Activated CD4-positive, alpha-beta T cell treated with anti-CD3 and anti-CD28 coated beads for 24 hours (primary cell): Measurements from ENCODE around the gene CEBPE.

ENCODE experiments used
- DNase-seq, 2 donors: peaks; one replicate each; pipeline ENCODE4 v3.0.0-alpha.2; 2020; ENCODE audit warnings: low read depth in 2 of 2

The CEBPE gene

DNA sequence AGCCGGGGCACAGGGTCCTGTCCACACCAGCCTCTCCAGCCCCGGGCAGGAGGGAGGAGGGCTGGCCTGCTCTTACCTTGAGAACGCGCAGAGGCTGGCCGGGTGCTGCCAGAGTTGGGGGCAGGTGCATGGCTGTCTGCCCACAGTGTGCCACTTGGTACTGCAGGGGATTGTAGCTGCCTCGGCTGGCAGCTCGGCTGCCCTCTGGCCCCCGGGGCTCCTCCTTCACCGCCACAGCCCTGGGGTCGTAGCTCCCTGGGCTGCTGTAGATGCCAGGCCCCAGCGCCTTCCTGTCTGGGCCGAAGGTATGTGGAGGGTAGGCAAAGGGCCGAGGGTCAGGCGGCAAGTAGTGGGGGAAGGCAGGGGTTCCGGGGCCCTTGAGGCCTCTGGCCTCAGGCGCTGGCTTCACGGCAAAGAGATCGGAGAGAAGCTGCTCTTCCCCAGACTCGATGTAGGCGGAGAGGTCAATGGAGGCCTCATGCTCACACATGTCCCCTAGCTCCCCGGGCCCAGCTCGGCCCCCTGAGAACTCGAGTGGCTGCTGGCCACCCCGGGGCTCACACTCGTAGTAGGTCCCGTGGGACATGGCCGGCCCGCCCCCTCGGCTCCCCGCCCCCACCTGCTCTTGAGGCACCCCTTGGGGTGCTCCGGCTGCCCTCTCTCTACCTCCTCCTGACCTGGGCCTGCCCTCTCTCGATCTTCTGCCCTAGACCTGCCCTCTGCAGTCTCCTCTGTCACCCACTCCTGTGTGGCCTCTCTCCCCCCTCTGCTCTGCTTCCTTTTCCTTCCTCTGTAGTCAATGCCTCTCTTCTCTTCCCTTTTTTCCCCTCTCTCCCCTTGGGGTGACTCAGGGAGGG, at the start of gene CEBPE:
CEBPE (minus strand) TSS at position 750 of the 857 bp plus-strand sequence; CDS start at position 586, 164 bp downstream.
- no peak for DNase-seq

DNA sequence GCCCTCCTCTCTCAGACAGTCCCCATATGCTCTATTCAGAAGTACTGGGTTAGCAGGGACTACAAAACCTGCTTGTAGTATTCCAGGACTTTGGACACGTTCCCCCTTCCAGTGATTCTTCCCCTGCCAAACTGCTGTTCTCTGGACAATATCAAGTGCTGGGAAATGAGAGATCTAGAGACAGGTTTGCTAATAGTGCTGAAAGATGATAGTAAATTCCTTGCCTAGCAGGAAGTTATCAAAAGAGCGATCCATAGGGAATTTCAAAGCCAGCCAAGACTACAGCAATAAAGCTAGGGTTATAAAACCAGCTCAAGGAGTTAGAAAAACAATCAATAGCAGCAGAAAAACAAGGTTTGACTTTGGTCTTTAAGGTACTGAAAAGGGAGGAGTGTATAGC, 49.2 kb upstream of the CEBPE start:
- DNase-seq: no peak

DNA sequence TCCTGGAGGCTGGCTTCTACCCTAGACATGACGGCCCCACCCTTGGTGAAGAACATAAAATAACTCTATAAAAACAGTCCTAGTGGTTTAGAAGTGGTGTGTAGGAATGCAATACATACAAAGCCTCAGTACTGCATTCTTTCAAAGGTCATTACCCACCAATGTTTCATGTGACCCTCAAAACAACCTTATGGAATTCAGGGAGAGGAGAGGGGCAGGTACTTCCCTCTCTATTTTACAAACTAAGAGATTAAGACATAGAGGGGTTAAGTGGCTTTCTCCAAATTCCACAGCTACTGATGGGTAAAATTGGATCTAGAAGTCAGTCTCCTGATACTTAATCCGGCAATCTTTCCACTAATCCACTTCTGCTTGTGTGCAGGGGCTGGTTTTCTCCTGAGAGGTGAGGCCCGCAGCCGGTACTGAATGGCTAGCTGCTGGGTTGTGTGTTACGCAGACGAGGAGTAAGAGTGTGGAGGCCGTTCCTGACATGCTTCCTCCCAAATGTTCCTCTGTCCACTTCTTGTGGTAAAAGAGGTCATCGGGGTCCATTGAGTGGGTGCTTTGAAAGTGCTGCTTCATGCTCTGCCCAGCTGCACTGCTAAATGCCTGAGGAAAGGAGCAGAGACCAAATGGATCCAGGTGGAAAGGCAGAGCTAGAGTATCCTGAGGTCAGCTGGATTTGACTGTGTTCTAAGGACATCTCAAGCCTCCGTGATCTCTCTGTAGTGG, 48.2 kb upstream of the CEBPE start:
- no peak for DNase-seq

DNA sequence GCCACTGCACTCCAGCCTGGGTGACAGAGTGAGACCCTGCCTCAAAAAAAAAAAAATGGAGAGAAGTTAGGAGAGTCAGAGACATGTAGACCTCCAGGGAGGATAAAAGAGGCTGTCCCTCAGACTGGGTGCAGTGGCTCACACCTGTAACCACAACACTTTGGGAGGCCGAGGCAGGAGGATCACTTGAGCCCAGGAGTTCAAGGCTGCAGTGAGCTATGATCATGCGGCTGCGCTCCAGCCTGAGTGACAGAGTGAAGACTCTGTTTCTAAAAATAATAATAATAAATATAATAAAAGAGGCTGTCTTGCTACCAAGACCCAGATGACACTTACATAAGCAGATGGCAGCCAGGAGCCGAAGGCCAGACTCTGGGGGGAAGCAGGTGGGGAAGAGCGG, 45.9 kb upstream of the CEBPE start:
- DNase-seq: no peak

DNA sequence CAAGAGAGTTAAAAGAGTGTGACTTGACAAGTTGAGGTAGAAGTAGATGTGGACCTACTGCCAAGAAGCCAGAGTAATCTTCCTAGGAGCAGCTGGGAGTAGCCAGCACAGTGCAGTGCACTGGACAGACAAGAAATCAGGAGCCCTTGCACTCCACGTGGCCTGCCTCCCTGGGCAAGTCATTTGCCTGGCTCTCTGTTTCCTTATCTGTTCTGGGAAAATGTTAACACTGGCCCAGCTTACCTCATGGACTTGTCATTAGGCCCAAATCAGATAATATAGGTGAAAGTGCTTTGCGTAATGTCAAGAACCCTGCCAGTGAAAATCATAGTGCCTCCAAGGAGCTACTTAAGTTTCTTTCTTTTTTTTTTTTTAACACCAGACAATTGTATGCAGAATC, 45.2 kb upstream of the CEBPE start:
- DNase-seq: no peak

DNA sequence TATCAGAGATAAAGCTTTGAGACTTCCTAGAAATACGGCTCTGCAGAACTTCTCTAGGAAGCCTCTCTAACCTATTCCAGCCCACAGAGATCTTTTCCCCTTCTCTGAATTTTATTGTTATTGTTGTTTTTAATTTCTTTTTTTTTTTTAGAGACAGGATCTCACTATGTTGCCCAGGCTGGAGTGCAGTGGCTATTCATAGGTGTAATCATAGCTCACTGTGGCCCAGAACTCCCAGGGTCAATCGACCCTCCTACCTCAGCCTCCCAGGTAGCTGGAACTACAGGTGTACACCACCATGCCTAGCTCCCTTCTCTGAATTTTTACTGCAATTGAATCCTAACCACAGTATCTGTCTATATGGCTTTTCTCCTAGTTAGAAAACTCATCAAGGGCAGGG, 44.8 kb upstream of the CEBPE start:
- no peak for DNase-seq

DNA sequence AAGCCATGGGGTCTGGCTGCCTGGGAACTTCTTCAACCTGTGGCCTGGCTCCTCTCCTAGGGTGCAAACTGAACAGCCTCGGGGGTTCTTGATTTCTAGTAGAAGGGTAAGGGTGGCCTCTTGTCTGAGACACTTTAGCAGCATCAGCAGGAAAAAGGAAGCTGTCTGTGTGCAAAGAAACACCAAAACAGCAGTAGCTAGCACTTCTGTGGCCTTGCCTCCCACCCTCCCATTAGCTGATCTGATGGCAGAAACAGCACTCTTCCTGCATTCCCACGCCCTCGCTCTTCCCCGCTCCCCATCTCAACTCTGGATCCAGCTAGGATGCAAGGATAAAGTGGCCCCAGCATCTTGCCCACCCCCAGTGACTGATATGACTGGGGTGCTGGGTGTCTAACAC, 43.7 kb upstream of the CEBPE start:
- DNase-seq: no peak

DNA sequence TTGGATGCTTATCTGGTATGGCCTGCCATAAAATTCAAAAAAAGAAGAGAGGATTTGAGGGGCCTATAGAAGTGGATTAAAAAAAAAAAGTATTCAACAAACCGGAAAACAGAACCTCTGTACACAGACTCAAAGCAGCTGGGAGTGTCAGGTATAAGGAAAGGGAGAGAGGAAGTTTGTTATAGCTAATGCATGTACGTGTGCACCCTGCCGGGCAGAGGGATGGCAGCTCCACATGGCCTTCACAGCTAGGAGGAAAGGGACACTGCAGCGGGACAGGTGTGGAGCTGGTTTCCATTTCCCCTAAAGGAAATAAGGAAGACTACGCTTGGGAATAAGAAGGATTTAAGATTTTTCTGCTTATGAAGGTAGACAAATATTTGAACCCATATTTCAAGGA, 43.0 kb upstream of the CEBPE start:
- no peak for DNase-seq

DNA sequence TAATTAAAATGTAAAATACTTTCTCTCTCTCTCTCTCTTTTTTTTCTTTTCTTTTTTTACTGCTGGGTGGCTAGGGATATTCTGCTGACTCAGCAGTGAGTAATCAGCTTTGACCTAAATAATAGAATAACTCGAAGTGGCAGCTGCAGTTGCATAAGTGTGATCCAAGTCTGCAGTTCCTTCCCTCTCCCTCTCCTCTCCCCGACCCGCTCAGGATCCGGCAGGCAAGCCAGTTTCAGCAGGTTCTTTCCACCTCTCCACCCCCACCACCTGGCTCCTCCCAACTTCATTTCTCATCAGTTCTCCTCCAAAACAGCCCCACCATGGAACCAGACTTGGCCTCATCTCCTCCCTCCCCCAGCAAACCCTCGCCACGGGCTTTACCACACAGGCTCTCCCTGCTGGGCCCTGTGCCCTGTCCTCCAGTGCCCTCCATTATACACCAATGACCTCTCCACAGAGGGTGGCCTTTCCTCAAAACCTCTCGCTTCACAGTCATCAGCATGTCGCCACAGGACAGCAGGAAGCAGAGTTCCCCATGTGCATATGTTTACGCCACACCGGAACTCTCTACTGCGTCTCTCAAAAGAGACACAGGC, 42.0 kb upstream of the CEBPE start:
- DNase-seq: no peak

DNA sequence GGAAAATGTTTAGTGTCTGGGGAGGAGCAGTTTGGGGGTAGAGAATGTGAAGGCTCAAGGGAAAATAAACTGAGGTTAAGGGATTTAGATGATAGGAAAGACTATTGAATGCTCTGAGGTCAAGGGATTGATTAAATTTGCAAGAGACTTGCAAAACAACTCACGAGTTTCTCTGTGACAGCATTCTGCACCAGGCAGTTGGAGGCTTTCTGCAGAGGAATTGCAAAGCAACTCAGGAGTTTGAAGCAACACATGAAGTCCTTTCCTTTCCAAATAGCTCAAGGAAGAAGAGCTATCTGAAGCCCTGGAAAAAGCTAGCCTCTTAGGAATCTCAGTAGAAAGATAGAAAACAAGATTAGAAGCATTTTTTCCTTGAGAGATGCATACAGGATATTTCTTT, 40.5 kb upstream of the CEBPE start:
- no peak for DNase-seq

DNA sequence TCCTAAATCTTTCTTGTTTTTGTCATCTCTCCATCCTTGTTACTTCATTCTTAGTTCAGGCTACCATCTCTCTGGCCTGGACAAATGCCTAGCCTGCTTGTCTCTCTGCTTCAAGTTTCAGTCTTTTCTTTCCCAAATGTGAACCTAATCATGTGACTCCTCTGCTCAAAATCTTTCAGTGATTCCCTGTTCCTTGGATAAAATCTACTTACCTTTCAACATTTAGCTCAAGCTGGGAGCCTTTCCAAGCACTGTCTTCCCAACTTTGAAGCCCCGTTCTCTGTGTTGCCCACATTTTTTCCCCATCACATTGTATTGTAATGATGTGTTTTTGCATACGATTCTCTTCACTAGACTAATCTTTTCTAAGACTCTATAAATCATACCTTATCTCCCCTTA, 39.7 kb upstream of the CEBPE start:
- no peak for DNase-seq

DNA sequence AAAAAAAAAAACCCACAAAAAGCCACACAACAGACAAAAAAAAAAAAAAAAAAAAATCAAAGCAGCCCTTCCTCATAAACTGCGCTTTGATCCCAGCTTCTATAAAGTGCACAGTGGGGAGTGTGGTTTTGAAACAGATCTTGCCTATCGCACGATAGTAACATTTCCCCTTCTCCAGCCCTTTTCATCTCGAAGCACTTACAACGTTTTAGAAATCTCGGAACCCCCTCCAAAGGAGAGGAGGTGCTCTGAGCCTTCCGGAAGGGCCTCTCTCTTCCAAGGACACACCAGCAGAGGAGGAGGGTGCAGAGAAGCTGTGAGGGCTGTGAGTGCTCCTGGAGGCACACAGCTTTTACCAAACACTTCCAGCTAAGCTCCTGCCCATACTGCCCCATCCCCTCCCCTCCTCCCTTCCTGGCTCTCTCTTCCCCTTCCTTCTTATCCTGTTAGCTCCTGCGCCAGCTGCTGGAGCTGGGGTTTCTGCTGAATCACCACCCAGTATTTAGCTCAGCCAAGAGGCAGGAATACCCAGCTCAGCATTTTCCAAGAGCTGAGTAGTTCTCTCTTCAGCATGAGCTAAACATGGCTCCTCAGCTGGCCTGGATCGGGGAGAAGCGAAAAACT, 36.0 kb upstream of the CEBPE start:
- no peak for DNase-seq

DNA sequence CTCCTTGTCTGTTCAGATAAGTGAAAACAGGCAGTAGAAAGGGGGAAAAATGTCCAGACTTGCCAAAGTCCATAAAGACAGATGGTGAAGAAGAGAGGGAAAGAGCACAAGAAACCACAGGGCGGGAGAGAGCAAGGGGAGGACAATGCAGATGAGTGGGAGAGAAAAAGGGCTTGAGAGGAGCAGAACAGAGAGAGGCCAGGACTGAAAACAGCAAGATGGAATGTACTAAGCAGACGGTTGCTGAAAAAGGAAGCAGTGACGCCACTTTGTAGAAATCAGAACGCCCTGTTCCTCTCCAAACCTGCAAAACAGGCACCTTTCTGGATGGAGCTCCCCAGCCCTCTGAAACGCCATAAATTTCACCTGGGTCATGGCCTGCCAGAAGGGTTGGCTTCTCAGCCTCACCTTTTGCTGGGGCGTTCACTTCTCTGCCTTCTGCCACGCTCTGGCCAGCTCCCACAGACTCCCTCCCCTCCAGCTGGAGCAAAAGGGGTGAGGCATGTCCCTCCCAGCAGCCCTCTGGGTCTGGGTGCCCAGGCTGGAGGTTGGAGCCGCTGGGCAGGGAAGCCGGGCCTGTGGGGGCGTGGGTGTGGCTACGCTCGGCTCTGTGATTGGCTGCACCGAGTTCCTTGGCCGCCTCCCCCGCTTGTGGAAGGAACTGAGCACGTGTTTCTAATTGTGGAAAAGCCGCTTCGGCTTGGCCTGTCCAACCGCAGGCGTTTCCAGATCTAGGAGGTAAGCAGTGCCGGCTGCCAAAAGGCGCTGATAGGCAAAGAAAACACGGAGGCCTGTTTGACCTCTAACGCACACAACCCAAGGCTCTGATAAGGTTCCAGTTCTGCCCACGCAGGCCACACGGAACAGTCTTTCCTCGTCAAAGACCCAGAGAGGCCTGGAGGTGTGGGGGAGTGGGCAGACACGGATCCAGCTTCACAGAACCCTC, 35.1 kb upstream of the CEBPE start:
- no peak for DNase-seq

DNA sequence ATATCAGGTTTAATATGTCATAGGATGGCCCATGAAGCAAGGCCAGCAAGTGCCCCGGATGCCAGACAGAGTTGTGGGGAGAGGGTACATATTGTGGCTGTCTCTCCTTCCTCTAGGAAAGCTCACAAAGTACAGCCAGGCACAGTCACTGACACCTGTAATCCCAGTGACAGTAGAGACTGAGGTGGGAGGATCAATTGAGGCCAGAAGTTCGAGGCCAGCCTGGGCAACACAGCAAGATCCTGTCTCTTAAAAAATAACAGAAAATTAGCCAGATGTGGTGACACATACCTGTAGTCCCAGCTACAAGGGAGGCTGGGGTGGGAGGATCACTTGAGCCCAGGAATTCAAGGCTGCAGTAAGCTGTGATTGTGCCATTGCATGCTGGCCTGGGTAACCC, 32.3 kb upstream of the CEBPE start:
- DNase-seq: no peak

DNA sequence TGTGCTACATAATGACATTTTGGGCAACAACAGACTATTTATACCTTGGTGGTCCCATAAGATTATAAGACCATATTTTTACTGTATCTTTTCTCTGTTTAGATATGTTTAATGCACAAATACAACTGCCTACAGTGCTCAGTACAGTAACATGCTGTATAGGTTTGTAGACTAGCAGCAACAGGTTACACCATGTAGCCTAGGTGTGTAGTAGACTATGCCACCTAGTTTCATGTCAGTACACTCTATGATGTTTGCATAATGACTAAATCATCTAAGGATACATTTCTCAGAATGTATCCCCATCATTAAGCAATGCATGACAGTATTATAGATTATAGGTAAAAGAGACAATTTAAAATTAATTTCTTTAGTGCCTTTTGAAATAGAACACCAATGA, 30.7 kb upstream of the CEBPE start:
- DNase-seq: no peak

DNA sequence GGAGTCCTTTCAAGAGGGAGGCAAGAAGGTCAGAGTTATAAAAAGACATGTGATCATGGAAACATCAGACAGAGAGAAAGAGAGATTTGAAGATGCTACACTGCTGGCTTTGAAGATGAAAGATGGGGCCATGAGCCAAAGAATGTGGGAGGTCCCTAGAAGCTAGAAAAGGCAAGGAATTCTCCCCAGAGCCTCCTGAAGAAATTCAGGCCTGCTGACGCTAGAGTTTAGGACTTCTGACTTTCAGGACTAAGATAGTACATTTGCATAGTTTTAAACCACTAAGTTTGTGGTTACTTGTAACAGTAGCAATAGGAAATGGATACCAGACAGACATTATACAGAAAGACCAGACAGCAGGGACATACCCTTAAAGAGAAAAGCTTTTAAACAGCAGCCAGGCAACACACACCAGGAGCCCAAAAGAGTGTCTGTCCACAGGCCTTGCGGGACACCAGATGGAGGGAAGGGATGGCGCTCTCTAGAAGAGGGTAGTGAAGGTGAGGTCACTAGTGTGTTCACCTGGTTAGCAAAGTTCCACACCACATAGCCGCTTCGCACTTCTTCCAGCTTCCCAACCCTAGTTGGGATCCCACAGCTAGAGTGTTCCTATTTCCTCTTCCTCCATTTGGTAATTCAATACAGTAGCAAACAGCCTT, 29.7 kb upstream of the CEBPE start:
- no peak for DNase-seq

DNA sequence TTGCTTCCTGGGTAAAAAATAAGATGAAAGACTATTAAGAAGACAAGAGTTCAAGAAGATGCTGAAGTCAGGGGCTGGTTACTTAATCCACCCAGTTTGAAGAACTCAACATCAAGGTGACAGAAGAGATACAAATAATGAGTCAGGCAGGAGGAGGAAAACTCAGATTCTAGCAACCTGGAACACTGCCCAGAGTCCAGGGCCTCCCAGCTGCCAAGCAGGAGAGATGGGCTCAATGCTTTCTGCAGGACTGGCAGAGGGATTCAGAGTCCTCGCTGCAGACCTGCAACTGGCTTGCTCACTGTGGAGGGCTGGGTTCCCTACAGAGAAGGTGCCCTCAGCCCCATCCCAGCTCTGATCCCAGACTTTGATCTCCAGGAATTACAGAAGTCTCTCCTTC, 28.6 kb upstream of the CEBPE start:
- no peak for DNase-seq

DNA sequence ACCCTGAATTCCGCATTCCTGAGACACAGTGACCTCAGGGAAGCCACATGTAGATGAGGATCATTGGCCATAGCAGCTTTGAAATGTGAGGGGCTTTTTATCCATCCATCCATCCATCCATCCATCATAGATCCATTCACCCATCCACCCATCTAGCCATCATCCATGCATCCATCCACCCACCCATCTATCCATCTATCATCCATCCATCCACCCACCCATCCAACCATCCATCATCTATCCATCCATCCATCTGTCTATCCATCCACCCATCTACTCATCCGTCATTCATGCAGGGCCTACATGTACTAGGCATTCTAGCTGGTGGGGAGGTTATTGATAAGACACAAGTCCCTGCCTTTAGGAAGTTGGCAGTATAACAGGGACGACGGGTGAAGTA, 27.9 kb upstream of the CEBPE start:
- no peak for DNase-seq

DNA sequence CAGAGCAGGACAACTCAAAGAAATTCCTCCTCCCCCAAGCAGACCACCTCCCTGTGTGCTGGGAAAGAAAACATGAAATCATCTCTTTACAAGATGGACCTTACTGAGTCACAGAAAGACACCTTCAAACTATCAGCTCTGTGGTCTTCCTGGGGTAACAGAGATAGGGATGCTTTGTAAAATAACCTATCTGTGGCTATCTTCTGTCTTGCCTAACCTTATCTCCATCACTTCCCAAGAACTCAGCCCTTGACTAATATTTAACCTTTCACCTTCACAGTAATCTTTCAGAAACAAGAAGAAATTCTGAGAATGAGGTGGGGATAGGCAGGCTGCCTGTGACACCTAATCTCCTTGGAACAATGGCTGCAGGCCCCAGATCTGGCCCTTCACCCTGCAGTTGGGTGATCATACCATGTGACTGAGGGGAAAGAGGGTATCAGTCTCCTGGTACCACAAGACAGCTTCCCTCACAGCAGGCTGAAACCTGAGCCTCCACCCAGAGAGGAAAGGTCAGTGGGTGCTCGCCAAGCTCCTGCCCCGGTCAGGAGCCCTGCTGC, 27.4 kb upstream of the CEBPE start:
- DNase-seq: no peak

DNA sequence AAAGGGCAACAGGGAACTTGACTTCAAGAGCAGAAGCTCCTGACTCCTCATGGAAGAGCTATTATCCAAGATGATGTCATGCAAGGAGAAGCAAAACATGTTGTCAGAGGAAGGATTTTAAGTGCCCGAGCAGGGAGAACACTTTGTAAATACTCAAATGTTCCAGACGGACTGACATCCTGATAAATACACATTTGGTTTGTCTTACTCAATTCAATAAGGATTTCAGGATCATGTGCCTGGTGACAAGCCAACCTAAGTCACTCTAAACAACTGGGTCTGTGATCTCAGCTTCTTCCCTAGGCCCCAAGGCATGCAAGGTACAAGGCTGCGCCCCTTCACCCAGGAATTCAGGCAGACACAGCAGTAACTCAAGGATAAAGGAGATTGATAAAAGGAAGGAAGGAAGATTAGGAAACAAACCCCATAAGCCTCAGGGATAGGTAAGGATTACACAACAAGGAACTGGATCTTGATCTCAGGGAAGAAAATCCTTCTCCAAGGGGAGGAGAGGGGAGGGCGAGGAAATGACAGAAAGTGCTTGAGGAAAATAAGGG, 26.8 kb upstream of the CEBPE start:
- DNase-seq: no peak
